H9 (cell line): ENCODE results near the gene ARHGAP15. TPM values are rescaled to one million over a fixed set of nuclear protein-coding genes. Genes with fewer than 3 reads are reported as not detected.

Source experiments
- DNase-seq: peaks from one replicate; pipeline ENCODE4 v3.0.0-alpha.2; 2017
- H2AFZ ChIP-seq: one replicate; pipeline ENCODE4 v1.6.1; 2013; ENCODE audit warnings: mild to moderate bottlenecking, low read length, control low read depth, moderate library complexity
- H2AK5ac ChIP-seq: 2 replicates; pipeline ENCODE4 v1.6.1; 2013; ENCODE audit warnings: low read length, control low read depth, mixed read lengths; ENCODE audit not compliant: insufficient read length
- H2BK120ac ChIP-seq: one replicate; pipeline ENCODE4 v1.6.1; 2013; ENCODE audit warnings: low read depth, mild to moderate bottlenecking, low read length, control low read depth, inconsistent platforms; ENCODE audit not compliant: poor library complexity, severe bottlenecking
- H2BK12ac ChIP-seq: 2 replicates; pipeline ENCODE4 v1.6.1; 2013; ENCODE audit warnings: low read length, control low read depth, mixed read lengths, low read depth; ENCODE audit not compliant: insufficient read length
- H2BK15ac ChIP-seq: 2 replicates; pipeline ENCODE4 v1.6.1; 2013; ENCODE audit warnings: low read depth, low read length, control low read depth
- H2BK20ac ChIP-seq: one replicate; pipeline ENCODE4 v1.6.1; 2013; ENCODE audit warnings: low read depth, mild to moderate bottlenecking, low read length, control low read depth, inconsistent platforms; ENCODE audit not compliant: poor library complexity, severe bottlenecking
- H2BK5ac ChIP-seq: 2 replicates; pipeline ENCODE4 v1.6.1; 2013; ENCODE audit warnings: low read length, control low read depth, mixed read lengths; ENCODE audit not compliant: insufficient read length
- H3K14ac ChIP-seq: 2 replicates; pipeline ENCODE4 v1.6.1; 2013; ENCODE audit warnings: low read length, control low read depth; ENCODE audit not compliant: insufficient read depth
- H3K18ac ChIP-seq: 2 replicates; pipeline ENCODE4 v1.6.1; 2013; ENCODE audit warnings: low read depth, mild to moderate bottlenecking, mixed read lengths, low read length, control low read depth; ENCODE audit not compliant: insufficient read length
- H3K23ac ChIP-seq: 2 replicates; pipeline ENCODE4 v1.6.1; 2013; ENCODE audit warnings: low read length, control low read depth, mixed read lengths, low read depth; ENCODE audit not compliant: insufficient read length
- H3K23me2 ChIP-seq: 2 replicates; pipeline ENCODE4 v1.6.1; 2013; ENCODE audit warnings: low read depth, mild to moderate bottlenecking, mixed read lengths, low read length, control low read depth; ENCODE audit not compliant: insufficient read length, poor library complexity, severe bottlenecking
- H3K27ac ChIP-seq: 2 replicates; pipeline ENCODE4 v1.5.1; 2013; ENCODE audit warnings: low read length, control low read depth, mixed read lengths, low read depth; ENCODE audit not compliant: insufficient read length
- H3K27me3 ChIP-seq: 2 replicates; pipeline ENCODE4 v1.6.1; 2013; ENCODE audit warnings: low read length, control low read depth, inconsistent platforms; ENCODE audit not compliant: insufficient read depth
- H3K4ac ChIP-seq: 2 replicates; pipeline ENCODE4 v1.6.1; 2013; ENCODE audit warnings: low read depth, mild to moderate bottlenecking, control low read depth, inconsistent platforms, low read length, moderate library complexity
- H3K4me1 ChIP-seq: 2 replicates; pipeline ENCODE4 v1.6.1; 2013; ENCODE audit warnings: low read length, control low read depth, inconsistent platforms; ENCODE audit not compliant: insufficient read depth
- H3K4me2 ChIP-seq: 2 replicates; pipeline ENCODE4 v1.6.1; 2013; ENCODE audit warnings: low read length, control low read depth, mixed read lengths; ENCODE audit not compliant: insufficient read length, insufficient read depth
- H3K56ac ChIP-seq: 2 replicates; pipeline ENCODE4 v1.6.1; 2013; ENCODE audit warnings: low read depth, mild to moderate bottlenecking, mixed read lengths, low read length, control low read depth; ENCODE audit not compliant: insufficient read length
- H3K79me1 ChIP-seq: 2 replicates; pipeline ENCODE4 v1.6.1; 2013; ENCODE audit warnings: low read depth, mild to moderate bottlenecking, moderate library complexity, low read length, control low read depth, inconsistent platforms; ENCODE audit not compliant: insufficient read depth, poor library complexity, severe bottlenecking
- H3K79me2 ChIP-seq: 2 replicates; pipeline ENCODE4 v1.6.1; 2013; ENCODE audit warnings: low read length, control low read depth, inconsistent platforms; ENCODE audit not compliant: insufficient read depth
- H3K9ac ChIP-seq: 2 replicates; pipeline ENCODE4 v1.6.1; 2013; ENCODE audit warnings: low read length, control low read depth, mixed read lengths; ENCODE audit not compliant: insufficient read length; ENCODE audit errors: extremely low read depth
- H3K9me3 ChIP-seq: one replicate; pipeline ENCODE4 v1.6.1; 2013; ENCODE audit warnings: low read depth, low read length, inconsistent platforms; ENCODE audit not compliant: control insufficient read depth
- H3T11ph ChIP-seq: one replicate; pipeline ENCODE4 v1.6.1; 2013; ENCODE audit warnings: mild to moderate bottlenecking, low read length, control low read depth, inconsistent platforms
- H4K20me1 ChIP-seq: one replicate; pipeline ENCODE4 v1.6.1; 2013; ENCODE audit not compliant: control insufficient read depth, insufficient read length, insufficient read depth
- H4K5ac ChIP-seq: 2 replicates; pipeline ENCODE4 v1.6.1; 2013; ENCODE audit warnings: low read depth, mild to moderate bottlenecking, mixed read lengths, low read length, control low read depth; ENCODE audit not compliant: insufficient read length
- H4K8ac ChIP-seq: replicated peaks from 2 replicates; pipeline ENCODE4 v1.6.1; 2013; ENCODE audit warnings: low read length, control low read depth, mixed read lengths, low read depth; ENCODE audit not compliant: insufficient read length
- H4K91ac ChIP-seq: 2 replicates; pipeline ENCODE4 v1.6.1; 2013; ENCODE audit warnings: low read depth, mild to moderate bottlenecking, moderate library complexity, mixed read lengths, low read length, control low read depth; ENCODE audit not compliant: insufficient read length
- H3K27ac Mint-ChIP-seq, 3 experiments: 2 replicates in 2 of 3; 3 replicates in 1 of 3; pipeline ENCODE4 v1.8.0; 2020 to 2021; ENCODE audit warnings: mixed read lengths in 3 of 3, mild to moderate bottlenecking in 1 of 3, moderate library complexity in 1 of 3
- H3K27me3 Mint-ChIP-seq: 2 replicates; pipeline ENCODE4 v1.8.0; 2021; ENCODE audit warnings: low read depth, mild to moderate bottlenecking, moderate library complexity, mixed read lengths
- H3K36me3 Mint-ChIP-seq, 3 experiments: 2 replicates in 2 of 3; 3 replicates in 1 of 3; pipeline ENCODE4 v1.8.0; 2020 to 2021; ENCODE audit warnings: low read depth in 3 of 3, mixed read lengths in 3 of 3; ENCODE audit not compliant: insufficient read depth in 1 of 3
- H3K4me1 Mint-ChIP-seq, 2 experiments: 2 replicates each; pipeline ENCODE4 v1.8.0; 2020; ENCODE audit warnings: mixed read lengths in 2 of 2
- H3K4me3 Mint-ChIP-seq, 2 experiments: 2 replicates in 1 of 2; 3 replicates in 1 of 2; pipeline ENCODE4 v1.8.0; 2020 to 2021; ENCODE audit warnings: mild to moderate bottlenecking in 2 of 2, mixed read lengths in 2 of 2, moderate library complexity in 1 of 2
- H3K9me3 Mint-ChIP-seq, 2 experiments: 2 replicates in 1 of 2; 3 replicates in 1 of 2; pipeline ENCODE4 v1.8.0; 2020; ENCODE audit warnings: mild to moderate bottlenecking in 2 of 2, mixed read lengths in 2 of 2, moderate library complexity in 1 of 2
- CTCF ChIP-seq: fragments of 200-600 bp; sonication (generic); conservative IDR thresholded peaks from 3 replicates; pipeline ENCODE4 v1.8.0; 2021; ENCODE audit warnings: antibody characterized with exemption, mild to moderate bottlenecking
- WGBS: extraction: QIAGEN DNeasy Blood & Tissue Kit; methylation state at CpG from one replicate; pipeline ENCODE4 v1.1.7; 2013; ENCODE audit warnings: missing lambda C conversion rate, low lambda C conversion rate, mixed read lengths; ENCODE audit not compliant: insufficient read length; ENCODE audit errors: extremely low coverage; 5-methylcytosine and 5-hydroxymethylcytosine counted together
- total RNA-seq: library from RNA; stranded (reverse); gene quantifications from 2 replicates; pipeline ENCODE4 v1.2.1, GENCODE V29; 2021

Gene ARHGAP15
- total RNA-seq, 1 experiment from 2014 or later = not detected

GRCh38 chr2:143545949-143546255 lies 416.7 kb downstream of the ARHGAP15 start:
- no peak for DNase-seq
- peak overlapping the region in 2 of 3 experiments; percentile 71 to 85; a peak in 4 of 7 replicates for H3K27ac Mint-ChIP-seq
- no peak for TF ChIP-seq CTCF

More at GRCh38 chr2:143545949-143546255, 416.7 kb downstream of the ARHGAP15 start:
- H3K27me3 Mint-ChIP-seq = peaks cover 2% of the 10 kb centered on the region; the same call in 1 of the 2 replicates
- Histone ChIP-seq H3K9ac (no peak overlapping the region), H3K27ac (no peak overlapping the region), H2BK20ac (no peak overlapping the region), H3K23ac (no peak overlapping the region), H2AK5ac (no peak overlapping the region), H2AFZ (peak overlapping the region; percentile 22), H3K27me3 (no peaks in the 10 kb centered on the region), H3K18ac (no peak overlapping the region), H3K9me3 (peaks cover 9% of the 10 kb centered on the region), H3T11ph (no peak overlapping the region), H3K4me1 (no peaks in the 10 kb centered on the region; the same call in 1 of the 2 replicates), H3K4me2 (no peak overlapping the region), H2BK12ac (no peak overlapping the region), H2BK120ac (no peak overlapping the region), H3K56ac (no peak overlapping the region), H3K79me1 (no peaks in the 10 kb centered on the region), H3K4ac (no peak overlapping the region), H3K23me2 (no peaks in the 10 kb centered on the region), H2BK5ac (no peak overlapping the region), H4K91ac (no peak overlapping the region), H2BK15ac (no peak overlapping the region), H4K5ac (no peak overlapping the region), H4K8ac (no peak overlapping the region), H3K14ac (no peak overlapping the region), H4K20me1 (no peaks in the 10 kb centered on the region), H3K79me2 (no peaks in the 10 kb centered on the region)
- peaks cover 11 to 20% (median 12%) of the 10 kb centered on the region in 3 experiments for H3K36me3 Mint-ChIP-seq
- peaks cover 19 to 20% of the 10 kb centered on the region in 2 experiments for H3K9me3 Mint-ChIP-seq
- 100% methylated on average over 1 of the region's 4 CpGs for WGBS
- peaks cover 18 to 27% of the 10 kb centered on the region in 2 experiments for H3K4me1 Mint-ChIP-seq
- no peak overlapping the region for H3K4me3 Mint-ChIP-seq
